A673 (cell line): ENCODE data around the gene MATR3. TPM values are rescaled to one million over a fixed set of nuclear protein-coding genes. Genes with fewer than 3 reads are reported as not detected.

Source experiments
- BruUV-seq: library from RNA; stranded (reverse); fragments of 400-500 nt; replicated peaks from 2 replicates; lab custom pipeline; 2021; lab: Mats Ljungman, UMichigan
- CTCF ChIA-PET: fragments of 300-600 bp; sonication (Branson Sonifier 250); formaldehyde crosslinking; loops from one replicate; lab custom pipeline; 2022; ENCODE audit warnings: antibody characterized with exemption; lab: Charles Lee
- POLR2A ChIA-PET: fragments of 300-600 bp; sonication (Branson Sonifier 250); formaldehyde crosslinking; loops from one replicate; lab custom pipeline; 2022; ENCODE audit warnings: antibody characterized with exemption; ENCODE audit not compliant: low non-redundant PET; lab: Charles Lee
- DNase-seq: peaks from one replicate; pipeline ENCODE4 v3.0.0-alpha.2; 2015; ENCODE audit warnings: low spot score
- H3K27ac ChIP-seq: fragments of 200-600 bp; sonication (generic); 2 replicates; pipeline ENCODE4 v1.5.1; 2016; ENCODE audit warnings: mixed run types, low read depth, mild to moderate bottlenecking, mixed read lengths, antibody characterized with exemption, low read length; ENCODE audit not compliant: poor library complexity, severe bottlenecking
- H3K27me3 ChIP-seq: fragments of 200-600 bp; sonication (generic); replicated peaks from 2 replicates; pipeline ENCODE4 v1.6.1; 2017; ENCODE audit warnings: mixed run types, low read depth, mild to moderate bottlenecking, mixed read lengths, antibody characterized with exemption, low read length; ENCODE audit not compliant: insufficient read depth, poor library complexity
- H3K36me3 ChIP-seq: fragments of 200-600 bp; sonication (generic); 2 replicates; pipeline ENCODE4 v1.6.1; 2016; ENCODE audit warnings: mixed run types, mild to moderate bottlenecking, mixed read lengths, antibody characterized with exemption, low read length; ENCODE audit not compliant: insufficient read depth, poor library complexity, severe bottlenecking
- H3K4me1 ChIP-seq: fragments of 200-600 bp; sonication (generic); 2 replicates; pipeline ENCODE4 v1.6.1; 2017; ENCODE audit warnings: mixed run types, mild to moderate bottlenecking, mixed read lengths, antibody characterized with exemption, low read length; ENCODE audit not compliant: insufficient read depth, poor library complexity, severe bottlenecking
- H3K4me3 ChIP-seq: fragments of 200-600 bp; sonication (generic); 2 replicates; pipeline ENCODE4 v1.5.1; 2016; ENCODE audit warnings: low read depth, mixed run types, mild to moderate bottlenecking, mixed read lengths, low read length; ENCODE audit not compliant: poor library complexity, severe bottlenecking
- H3K9me3 ChIP-seq: fragments of 200-600 bp; sonication (generic); 2 replicates; pipeline ENCODE4 v1.6.1; 2016; ENCODE audit warnings: mixed run types, low read depth, mild to moderate bottlenecking, mixed read lengths, antibody characterized with exemption, low read length; ENCODE audit not compliant: poor library complexity, severe bottlenecking
- EZH2 ChIP-seq: fragments of 200-600 bp; sonication (generic); IDR thresholded peaks from 2 replicates; pipeline ENCODE4 v1.6.1; 2017; ENCODE audit warnings: borderline replicate concordance, low read depth, mild to moderate bottlenecking, mixed read lengths, antibody characterized with exemption, low read length; ENCODE audit not compliant: poor library complexity, severe bottlenecking
- intact Hi-C: fragments of 100-400 bp; cut with micrococcal nuclease; formaldehyde crosslinking; loops from one replicate; pipeline ENCODE4 v1.10.0; 2022; ENCODE audit not compliant: unreplicated experiment
- total RNA-seq: library from RNA; stranded (reverse); gene quantifications from 2 replicates; pipeline ENCODE4 v1.2.3, GENCODE V29; 2021
- TF ChIP-seq, protein P1 (sequence below): fragments of 300-800, 200-600 bp; sonication (generic); conservative IDR thresholded peaks from 2 replicates; pipeline ENCODE4 v1.5.1; 2017; ENCODE audit warnings: low read depth, mild to moderate bottlenecking, antibody characterized with exemption, low read length, moderate library complexity, mixed read lengths

The MATR3 gene
- total RNA-seq, 1 experiment from 2014 or later, result 286 TPM

DNA sequence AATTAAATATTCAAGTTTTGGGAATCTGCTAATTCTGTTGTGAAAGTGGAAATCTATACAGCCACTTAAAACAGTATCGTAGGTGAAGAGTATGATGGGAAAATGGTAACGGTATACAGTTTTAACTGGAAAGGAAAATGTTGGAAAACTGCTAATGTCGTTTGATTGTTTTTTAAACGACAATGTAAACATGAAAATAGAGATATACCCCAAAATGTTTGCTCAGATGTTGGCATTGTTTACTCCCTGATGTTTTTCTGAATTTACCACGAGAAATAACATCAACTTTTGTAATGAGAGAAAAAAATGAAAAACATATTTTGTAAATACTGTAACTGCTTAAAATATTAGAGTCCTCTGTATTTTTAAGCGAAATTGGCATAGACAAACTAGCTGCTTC is 2.7 kb downstream of the MATR3 start:
- DNase-seq, result no peak
- CTCF ChIA-PET, result no interaction called here
- BruUV-seq, result no TSS peak
- Histone ChIP-seq H3K9me3 (no peaks in the 10 kb centered on the region), H3K4me3 (no peak overlapping the region), H3K27ac (no peak overlapping the region), H3K27me3 (no peaks in the 10 kb centered on the region), H3K36me3 (no peaks in the 10 kb centered on the region), H3K4me1 (peaks cover 32% of the 10 kb centered on the region)
- POLR2A ChIA-PET, result no interaction called here
- intact Hi-C loops, result no loop called here
- no peak for TF ChIP-seq EZH2
- TF ChIP-seq, protein P1, sequence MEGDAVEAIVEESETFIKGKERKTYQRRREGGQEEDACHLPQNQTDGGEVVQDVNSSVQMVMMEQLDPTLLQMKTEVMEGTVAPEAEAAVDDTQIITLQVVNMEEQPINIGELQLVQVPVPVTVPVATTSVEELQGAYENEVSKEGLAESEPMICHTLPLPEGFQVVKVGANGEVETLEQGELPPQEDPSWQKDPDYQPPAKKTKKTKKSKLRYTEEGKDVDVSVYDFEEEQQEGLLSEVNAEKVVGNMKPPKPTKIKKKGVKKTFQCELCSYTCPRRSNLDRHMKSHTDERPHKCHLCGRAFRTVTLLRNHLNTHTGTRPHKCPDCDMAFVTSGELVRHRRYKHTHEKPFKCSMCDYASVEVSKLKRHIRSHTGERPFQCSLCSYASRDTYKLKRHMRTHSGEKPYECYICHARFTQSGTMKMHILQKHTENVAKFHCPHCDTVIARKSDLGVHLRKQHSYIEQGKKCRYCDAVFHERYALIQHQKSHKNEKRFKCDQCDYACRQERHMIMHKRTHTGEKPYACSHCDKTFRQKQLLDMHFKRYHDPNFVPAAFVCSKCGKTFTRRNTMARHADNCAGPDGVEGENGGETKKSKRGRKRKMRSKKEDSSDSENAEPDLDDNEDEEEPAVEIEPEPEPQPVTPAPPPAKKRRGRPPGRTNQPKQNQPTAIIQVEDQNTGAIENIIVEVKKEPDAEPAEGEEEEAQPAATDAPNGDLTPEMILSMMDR, result no peak

DNA sequence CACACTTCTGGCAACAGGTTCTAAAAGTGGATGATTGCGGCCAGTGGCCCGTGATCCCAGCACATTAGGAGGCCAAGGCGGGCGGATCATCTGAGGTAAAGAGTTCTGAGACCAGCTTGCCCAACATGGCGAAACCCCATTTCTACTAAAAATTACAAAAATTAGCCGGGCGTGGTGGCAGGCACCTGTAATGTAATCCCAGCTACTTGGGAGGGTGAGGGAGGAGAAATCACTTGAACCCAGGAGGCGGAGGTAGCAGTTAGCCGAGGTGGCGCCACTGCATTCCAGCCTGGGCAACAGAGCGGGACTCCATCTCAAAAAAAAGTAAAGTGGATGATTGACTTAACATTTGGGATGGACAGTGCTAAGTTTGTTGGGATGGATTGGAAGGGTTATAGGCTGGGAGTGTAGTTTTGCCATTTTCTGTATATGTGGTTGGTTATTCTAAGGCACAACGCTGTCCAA is 3.4 kb downstream of the MATR3 start:
- no peak for DNase-seq
- ChIA-PET POLR2A (no interaction called here), CTCF (no interaction called here)
- no peaks in the 10 kb centered on the region for H3K9me3 ChIP-seq
- no peak overlapping the region for H3K4me3 ChIP-seq
- no peak overlapping the region for H3K27ac ChIP-seq
- intact Hi-C loops, result no loop called here
- TF ChIP-seq, protein P1, result no peak
- no peak for TF ChIP-seq EZH2
- BruUV-seq, result no TSS peak
- H3K4me1 ChIP-seq, result peaks cover 32% of the 10 kb centered on the region
- no peaks in the 10 kb centered on the region for H3K27me3 ChIP-seq
- peaks cover 2% of the 10 kb centered on the region for H3K36me3 ChIP-seq

DNA sequence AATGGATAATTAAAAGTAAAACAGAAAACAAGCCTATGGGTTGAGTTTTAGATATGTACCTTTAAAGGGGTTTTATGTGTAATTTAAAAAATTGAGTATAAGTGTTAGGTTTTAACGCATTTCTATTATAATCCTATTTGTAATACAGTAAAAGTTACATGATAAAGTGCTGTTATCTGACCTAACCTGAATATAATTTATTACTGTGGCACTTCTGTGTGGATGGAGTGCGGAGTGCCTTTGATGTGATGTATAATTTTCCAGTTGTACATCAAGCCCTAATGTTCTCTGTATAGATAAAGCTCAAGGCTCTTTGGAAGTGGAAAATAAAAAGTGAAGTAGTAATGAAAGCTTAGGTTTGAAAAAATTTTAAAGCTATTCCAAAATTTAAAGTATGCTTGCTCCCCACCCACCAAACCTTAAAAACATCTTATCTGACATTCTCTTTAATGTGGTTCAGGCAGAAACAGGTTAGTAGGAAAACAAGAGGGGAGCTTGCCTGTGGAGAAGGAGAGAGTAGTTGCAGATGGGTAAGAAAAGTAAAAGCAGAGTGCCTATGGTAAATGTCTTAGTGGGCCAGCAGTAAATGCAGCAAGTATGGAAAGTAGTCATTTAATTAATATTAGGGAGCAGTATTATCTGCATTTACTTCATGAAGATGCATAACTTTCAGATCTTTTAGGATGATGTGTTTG is 4.0 kb downstream of the MATR3 start:
- ChIA-PET CTCF (no interaction called here), POLR2A (no interaction called here)
- TF ChIP-seq, protein P1, result no peak
- no peak for TF ChIP-seq EZH2
- DNase-seq, result no peak
- H3K9me3 ChIP-seq, result no peaks in the 10 kb centered on the region
- no peak overlapping the region for H3K27ac ChIP-seq
- BruUV-seq, result no TSS peak
- H3K36me3 ChIP-seq, result peaks cover 5% of the 10 kb centered on the region
- peaks cover 32% of the 10 kb centered on the region for H3K4me1 ChIP-seq
- no peaks in the 10 kb centered on the region for H3K27me3 ChIP-seq
- intact Hi-C loops, result no loop called here
- no peak overlapping the region for H3K4me3 ChIP-seq
